ENCODE results near the gene BCAS1.

- TF ChIP-seq CTCF (IDR thresholded peaks at IDR 0.05; ENCODE audit: low read depth, low read length) (no peak), EZH2phosphoT487 (IDR thresholded peaks at IDR 0.05; ENCODE audit: low read depth) (no peak)
These were observed 169.9 kb downstream of the BCAS1 start for GRCh38 chr20:53900380-53900999.

Data from OCI-LY3 (cell line).